Hematopoietic multipotent progenitor cell treated with erythropoietin and hydrocortisone succinate and interleukin-3 and kit ligand, for 15 days (in vitro differentiated cells): ENCODE measurements around the gene AHI1.
"Not testable (repeated sequence)": the region's sequence is repeated elsewhere in the genome, so short reads cannot be mapped to it uniquely, and the experiment has no call there.

Source experiments
- DNase-seq: peaks from one replicate; pipeline ENCODE4 v3.0.0-alpha.2; 2015; ENCODE audit warnings: low spot score

AHI1 gene

GRCh38 chr6:135390458-135390857, 107.1 kb downstream of the AHI1 start:
- no peak for DNase-seq

- DNase-seq, result no peak
These were observed 112.2 kb downstream of the AHI1 start for GRCh38 chr6:135385299-135385698.

DNA sequence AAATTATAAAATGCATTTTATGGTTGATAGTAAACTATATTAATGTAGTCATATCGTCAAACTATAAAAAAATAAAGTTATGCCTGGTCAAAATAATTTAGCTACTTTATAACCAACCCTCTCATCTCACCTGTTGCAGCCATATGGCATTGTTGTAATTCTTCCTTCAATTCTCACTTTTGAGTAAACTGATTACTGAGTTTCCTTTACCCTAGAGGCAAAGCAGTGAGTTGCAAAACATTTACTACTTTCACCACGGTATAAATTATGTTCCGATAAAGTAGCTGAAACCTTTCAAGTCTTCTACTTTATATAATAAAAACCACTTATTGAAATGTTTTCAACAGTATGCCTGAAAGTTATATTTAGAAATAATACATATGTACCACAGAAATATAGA, 113.8 kb downstream of the AHI1 start:
- no peak for DNase-seq

DNA sequence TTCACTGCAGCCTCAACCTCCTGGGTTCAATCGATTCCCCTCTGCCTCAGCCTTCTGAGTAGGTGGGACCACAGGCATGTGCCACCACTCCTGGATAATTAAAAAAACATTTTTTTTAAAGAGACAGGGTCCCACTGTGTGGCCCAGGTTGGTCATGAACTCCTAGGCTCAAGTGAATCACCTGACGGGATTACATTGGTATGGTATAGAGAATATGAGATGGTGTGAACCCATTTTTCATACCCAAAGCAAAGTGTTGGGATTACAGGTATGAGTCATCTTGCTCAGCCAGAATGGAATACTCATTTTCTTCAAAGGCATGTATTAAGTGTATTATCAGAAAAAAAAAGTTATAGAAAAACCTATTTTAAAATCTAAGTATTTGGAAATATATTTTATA, 114.2 kb downstream of the AHI1 start:
- no peak for DNase-seq

DNA sequence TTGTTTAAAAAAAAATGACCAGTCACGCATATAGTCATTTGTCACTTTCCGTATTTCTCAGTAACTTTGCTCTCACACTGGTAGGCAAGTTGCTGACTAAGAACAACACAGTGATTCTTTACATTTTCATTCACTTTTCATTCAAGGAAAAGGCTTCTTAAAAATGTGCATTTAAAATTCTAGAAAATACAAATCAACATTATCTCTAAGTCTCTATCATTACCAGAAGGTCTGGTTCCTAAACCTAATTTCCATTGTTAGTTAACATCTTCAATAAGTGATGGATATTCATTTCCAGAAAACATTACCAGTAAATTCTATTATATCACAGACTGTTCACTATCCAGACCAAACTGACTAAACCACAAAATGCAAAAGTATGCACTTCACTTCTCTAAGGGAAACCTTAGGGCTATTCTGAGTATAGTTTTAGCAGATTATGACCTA, 115.3 kb downstream of the AHI1 start:
- no peak for DNase-seq

DNA sequence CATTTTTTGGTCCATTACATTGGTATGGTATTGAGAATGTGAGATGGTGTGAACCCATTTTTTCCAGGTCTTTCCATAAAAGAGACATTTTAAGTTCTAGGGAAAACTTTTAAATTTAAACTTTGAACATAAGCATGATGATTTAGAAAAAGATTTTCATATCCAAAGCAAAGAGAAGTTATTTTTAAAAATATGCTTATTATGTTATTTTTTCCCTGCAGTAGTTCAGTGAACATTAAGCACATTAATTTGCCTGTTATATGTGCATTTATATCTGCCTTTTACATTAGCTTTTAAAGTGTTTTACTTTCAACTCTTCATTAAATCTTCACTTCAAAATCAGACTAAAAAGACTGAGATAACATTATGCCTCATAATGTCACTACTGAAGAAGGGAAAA, 116.7 kb downstream of the AHI1 start:
- no peak for DNase-seq

- no peak for DNase-seq
These were observed 117.9 kb downstream of the AHI1 start for GRCh38 chr6:135379647-135380046.

DNA sequence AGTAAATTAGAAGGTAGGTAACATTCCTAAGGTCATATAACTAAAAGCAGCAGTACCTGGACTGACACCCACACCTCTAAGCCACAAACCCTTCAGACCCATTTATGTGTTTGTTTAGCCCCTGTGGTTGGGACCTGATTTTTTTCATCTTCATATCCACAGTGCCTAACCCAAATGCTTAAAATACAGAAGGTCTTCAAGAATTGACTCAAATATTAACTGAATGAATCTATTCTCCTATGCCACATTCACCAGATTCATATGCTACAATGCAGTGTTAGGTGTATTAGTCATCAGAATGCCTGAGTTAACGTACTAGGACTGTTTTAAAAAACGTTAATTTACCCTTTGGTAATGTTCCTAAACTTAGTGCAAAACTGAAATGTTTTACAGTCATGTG, 124.8 kb downstream of the AHI1 start:
- no peak for DNase-seq

DNA sequence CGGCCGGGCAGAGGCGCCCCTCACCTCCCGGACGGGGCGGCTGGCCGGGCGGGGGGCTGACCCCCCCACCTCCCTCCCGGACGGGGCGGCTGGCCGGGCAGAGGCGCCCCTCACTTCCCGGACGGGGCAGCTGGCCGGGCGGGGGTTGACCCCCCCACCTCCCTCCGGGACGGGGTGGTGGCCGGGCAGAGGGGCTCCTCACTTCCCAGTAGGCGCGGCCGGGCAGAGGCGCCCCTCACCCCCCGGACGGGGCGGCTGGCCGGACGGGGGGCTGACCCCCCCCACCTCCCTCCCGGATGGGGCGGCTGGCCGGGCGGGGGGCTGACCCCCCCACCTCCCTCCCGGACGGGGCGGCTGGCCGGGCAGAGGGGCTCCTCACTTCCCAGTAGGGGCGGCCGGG, 133.9 kb downstream of the AHI1 start:
- not testable (repeated sequence) for DNase-seq

DNA sequence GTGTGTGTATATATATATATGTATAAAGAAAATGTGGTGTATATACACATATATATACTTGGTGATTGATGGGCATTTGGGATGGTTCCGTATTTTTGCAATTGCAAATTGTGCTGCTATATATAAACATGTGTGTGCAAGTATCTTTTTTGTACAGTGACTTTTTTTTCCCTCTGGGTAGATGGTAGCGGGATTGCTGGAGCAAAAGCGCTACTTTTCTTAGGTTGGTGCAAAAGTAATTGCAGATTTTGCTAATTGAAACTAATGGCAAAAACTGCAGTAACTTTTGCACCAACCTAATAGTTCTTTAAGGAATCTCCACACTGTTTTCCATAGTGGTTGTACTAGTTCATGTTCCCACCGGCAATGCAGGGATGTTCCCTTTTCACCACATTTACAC, 135.4 kb downstream of the AHI1 start:
- no peak for DNase-seq

DNA sequence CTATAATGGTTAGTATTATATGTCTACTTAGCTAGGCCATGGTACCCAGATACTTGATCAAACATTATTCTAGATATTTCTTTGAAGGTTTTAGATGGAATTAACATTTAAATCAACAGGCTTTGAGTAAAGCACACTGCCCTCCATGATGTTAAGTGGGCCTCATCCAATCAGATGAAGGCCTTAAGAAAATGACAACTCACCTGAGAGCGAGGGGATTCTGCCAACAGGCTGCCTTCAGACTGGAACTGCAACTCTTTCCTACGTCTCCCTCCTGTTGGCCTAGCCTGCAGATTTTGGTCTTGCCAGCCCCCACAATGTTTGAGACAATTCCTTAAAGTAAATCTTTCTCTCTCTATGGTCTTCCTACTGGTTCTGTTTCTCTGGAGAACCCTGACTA, 137.3 kb downstream of the AHI1 start:
- DNase-seq, result no peak

DNA sequence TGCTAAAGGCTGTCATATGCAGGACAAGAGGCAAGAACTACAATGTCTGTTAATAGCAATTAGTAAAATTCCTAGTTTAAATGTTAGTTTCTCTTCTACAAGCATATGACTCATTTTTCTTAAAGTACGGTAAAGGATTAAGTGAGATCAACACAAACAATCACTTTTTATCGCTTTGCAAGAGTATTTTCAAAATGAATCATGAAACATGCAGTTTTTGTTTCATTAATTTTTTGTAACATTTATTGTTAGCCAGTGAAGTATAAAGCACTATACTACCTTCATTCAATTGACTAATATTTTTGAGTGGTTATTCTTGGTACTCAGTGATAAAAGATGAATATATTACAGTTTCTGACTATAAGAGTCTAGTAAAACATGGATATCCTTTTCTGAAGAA, 138.6 kb downstream of the AHI1 start:
- DNase-seq, result no peak

DNA sequence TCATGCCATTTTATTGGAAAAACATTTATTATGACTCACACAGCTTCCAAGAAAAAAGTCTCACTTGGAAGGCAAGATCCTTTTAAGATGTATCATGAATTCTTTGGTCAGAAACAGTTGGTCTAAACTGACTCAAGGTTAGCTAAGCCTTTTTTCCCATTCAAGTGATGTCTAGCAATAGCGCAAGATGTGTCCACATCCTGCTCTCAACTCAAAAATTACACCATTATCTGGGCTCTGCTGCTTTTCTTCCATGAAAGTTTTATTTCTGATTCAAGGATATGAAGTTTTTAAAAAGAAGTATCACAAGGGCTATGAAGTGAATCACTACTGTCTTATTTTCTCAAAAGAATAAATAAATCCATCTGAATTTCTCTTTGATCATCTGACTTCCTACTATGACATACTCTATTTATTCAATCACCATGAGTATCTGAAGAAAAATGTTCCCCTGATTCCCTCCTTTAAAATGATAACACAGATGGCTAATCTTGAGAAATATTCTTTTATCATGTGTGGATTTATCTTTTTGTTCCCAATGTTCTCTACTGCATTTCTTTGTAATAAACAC, 139.2 kb downstream of the AHI1 start:
- DNase-seq, result no peak

GRCh38 chr6:135354407-135354806, 143.1 kb downstream of the AHI1 start:
- DNase-seq, result no peak

DNA sequence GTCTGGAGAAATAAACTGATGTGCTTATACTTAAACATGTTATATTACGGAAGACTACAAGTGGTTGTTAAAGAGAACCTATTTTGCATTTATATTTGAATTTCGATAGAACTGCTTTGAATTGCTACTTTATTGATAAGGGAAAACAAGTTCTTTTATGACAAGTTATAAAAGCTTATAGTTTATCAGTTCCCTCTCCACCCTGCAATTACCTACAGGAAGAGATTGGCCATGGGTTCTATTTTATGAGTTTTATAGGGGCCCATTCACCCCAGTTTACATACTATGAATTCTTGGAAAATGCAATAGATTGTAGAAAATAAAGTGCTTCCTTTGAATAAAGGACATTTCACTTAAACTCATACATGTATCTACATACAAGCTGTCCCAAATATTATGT, 144.4 kb downstream of the AHI1 start:
- no peak for DNase-seq

DNA sequence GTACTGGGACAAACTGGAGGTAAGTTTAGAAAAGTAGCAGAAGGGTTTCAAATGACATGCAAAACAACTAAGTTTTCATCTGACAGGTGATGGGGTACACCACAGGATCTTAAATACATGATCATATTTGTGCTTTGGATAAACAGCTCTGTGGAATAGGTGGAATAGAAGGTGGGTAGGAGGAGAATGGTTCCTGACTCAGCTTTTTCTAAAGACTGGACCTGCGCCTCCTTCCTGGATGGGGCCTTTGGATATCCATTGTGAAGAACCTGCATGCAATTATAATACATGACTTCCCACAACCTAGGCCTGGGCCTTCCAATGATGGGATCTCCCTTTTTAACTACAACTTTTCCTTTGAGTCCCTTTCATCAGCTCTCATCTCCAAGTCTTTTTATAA, 145.9 kb downstream of the AHI1 start:
- no peak for DNase-seq

GRCh38 chr6:135347887-135348286, 149.7 kb downstream of the AHI1 start:
- DNase-seq, result no peak

DNA sequence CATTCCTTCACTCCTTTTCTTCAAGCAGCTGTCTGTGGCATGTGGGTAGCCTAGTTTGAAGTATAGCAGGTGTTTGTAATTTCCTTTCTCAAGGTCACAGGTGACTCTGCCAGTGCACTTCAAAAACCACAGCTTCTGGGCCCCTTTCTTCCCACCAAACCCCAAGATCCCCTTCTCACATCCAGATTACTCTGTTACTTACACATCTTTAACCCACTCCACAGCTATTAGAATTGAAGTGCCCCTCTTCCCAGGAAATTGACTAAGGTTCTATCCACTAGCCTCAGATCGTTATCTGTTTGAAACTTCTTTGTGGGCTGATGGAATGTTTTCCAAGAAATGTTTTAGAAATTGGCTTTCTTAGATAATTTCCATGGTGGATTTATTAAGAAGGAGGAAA, 150.8 kb downstream of the AHI1 start:
- no peak for DNase-seq

DNA sequence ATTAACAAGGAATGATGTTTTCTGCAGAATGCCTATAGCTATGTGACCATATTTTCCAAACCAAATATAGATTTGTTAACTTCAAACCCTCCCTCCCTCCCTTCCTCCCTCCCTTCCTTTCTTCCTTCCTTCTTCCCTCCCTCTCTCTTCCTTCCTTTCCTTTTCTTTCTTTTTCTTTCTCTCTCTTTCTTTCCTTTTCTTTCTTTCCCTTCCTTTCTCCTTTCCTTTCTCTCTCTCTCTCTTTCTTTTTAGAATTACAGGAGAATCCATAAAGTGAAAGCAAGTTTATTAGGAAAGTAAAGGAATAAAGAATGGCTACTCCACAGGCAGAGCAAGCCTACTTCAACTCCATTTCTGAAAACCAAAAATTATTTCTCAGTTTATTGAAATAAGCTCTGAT, 153.0 kb downstream of the AHI1 start:
- DNase-seq, result no peak

GRCh38 chr6:135339920-135340319, 157.6 kb downstream of the AHI1 start:
- not testable (repeated sequence) for DNase-seq

- DNase-seq, result no peak
These were observed 163.4 kb downstream of the AHI1 start for GRCh38 chr6:135334169-135334568.

GRCh38 chr6:135331002-135331401, 166.5 kb downstream of the AHI1 start:
- DNase-seq, result no peak

DNA sequence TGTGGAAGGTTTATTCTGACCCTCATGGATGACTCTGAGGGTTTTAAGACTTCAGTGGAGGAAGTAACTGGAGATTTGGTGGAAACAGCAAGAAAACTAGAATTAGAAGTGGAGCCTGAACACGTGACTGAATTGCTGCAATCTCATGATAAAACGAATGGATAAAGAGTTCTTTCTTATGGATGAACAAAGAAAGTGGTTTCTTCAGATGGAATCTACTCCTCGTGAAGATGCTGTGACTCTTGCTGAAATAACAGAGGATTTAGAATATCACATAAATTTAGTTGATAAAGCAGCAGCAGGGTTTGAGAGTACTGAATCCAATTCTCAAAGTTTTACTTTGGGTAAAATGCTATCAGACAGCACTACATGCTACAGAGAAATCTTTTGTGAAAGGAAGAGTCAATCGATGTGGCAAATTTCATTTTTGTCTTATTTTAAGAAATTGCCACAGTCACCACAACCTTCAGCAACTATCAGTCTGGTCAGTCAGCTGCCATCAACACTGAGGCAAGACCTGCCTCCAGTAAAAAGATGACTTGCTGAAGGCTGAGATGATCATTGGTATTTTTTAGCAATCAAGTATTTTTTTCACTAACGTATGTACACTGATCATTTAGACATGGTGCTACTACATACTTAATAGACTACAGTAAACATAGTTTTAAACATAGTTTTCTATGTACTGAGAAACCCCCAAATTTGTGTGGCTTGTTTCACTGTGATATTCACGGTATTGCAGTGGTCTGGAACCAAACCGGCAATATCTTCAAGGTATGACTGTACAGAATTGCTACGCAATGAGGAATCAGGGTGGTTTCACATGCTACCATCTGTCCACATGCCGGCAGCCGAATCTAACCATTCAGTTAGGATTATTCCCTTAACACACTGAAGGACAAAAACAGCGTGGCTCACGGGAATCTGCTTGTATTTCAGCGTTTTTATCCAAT, 167.4 kb downstream of the AHI1 start:
- DNase-seq, result no peak

GRCh38 chr6:135328136-135328535, 169.4 kb downstream of the AHI1 start:
- no peak for DNase-seq
